GM23338 (cell line): ENCODE results near the gene KCTD17. TPM values are rescaled to one million over a fixed set of nuclear protein-coding genes. Genes with fewer than 3 reads are reported as not detected.

Experiments
- ATAC-seq: fragments of 200-7000 bp; cut with Tn5 transposase; 3 replicates; pipeline ENCODE4 v1.9.1; 2020
- DNase-seq: peaks from one replicate; pipeline ENCODE4 v3.0.0-alpha.2; 2015; ENCODE audit warnings: low spot score
- H2AFZ ChIP-seq: fragments of 200-600 bp; sonication (generic); 2 replicates; pipeline ENCODE4 v1.8.0; 2016; ENCODE audit warnings: antibody characterized with exemption, mild to moderate bottlenecking, moderate library complexity
- H3F3A ChIP-seq: fragments of 200-600 bp; sonication (generic); replicated peaks from 2 replicates; pipeline ENCODE4 v1.8.0; 2017; ENCODE audit warnings: antibody characterized with exemption, mixed run types, low read depth
- H3K27ac ChIP-seq: fragments of 200-600 bp; sonication (generic); 2 replicates; pipeline ENCODE4 v1.6.1; 2016; ENCODE audit warnings: low read depth
- H3K27me3 ChIP-seq: fragments of 200-600 bp; sonication (generic); 2 replicates; pipeline ENCODE4 v1.8.0; 2016; ENCODE audit warnings: mild to moderate bottlenecking, mixed run types, moderate library complexity; ENCODE audit not compliant: insufficient read depth
- H3K36me3 ChIP-seq: fragments of 200-600 bp; sonication (generic); 2 replicates; pipeline ENCODE4 v1.8.0; 2016; ENCODE audit warnings: mild to moderate bottlenecking; ENCODE audit not compliant: insufficient read depth
- H3K4me1 ChIP-seq: fragments of 200-600 bp; sonication (generic); 2 replicates; pipeline ENCODE4 v1.8.0; 2016; ENCODE audit warnings: mild to moderate bottlenecking, moderate library complexity; ENCODE audit not compliant: insufficient read depth
- H3K4me2 ChIP-seq: fragments of 200-600 bp; sonication (generic); 2 replicates; pipeline ENCODE4 v1.7.1; 2017; ENCODE audit warnings: mixed run types
- H3K4me3 ChIP-seq: fragments of 200-600 bp; sonication (generic); 2 replicates; pipeline ENCODE4 v1.6.1; 2016; ENCODE audit warnings: mixed run types
- H3K79me2 ChIP-seq: fragments of 200-600 bp; sonication (generic); replicated peaks from 2 replicates; pipeline ENCODE4 v1.8.0; 2017; ENCODE audit warnings: mild to moderate bottlenecking; ENCODE audit not compliant: insufficient read depth
- H3K9me2 ChIP-seq: fragments of 200-600 bp; sonication (generic); 2 replicates; pipeline ENCODE4 v1.8.0; 2017; ENCODE audit not compliant: insufficient read depth
- H4K20me1 ChIP-seq: fragments of 200-600 bp; sonication (generic); replicated peaks from 2 replicates; pipeline ENCODE4 v1.8.0; 2017; ENCODE audit warnings: mild to moderate bottlenecking; ENCODE audit not compliant: insufficient read depth
- H3K27ac Mint-ChIP-seq: 2 replicates; pipeline ENCODE4 v1.8.0; 2020; ENCODE audit warnings: inconsistent platforms, mild to moderate bottlenecking, moderate library complexity, mixed read lengths
- H3K27me3 Mint-ChIP-seq: 3 replicates; pipeline ENCODE4 v1.8.0; 2022; ENCODE audit warnings: low read depth, mild to moderate bottlenecking, moderate library complexity, mixed read lengths, inconsistent platforms; ENCODE audit not compliant: insufficient read depth, poor library complexity
- H3K36me3 Mint-ChIP-seq: 3 replicates; pipeline ENCODE4 v1.8.0; 2021; ENCODE audit warnings: low read depth, mild to moderate bottlenecking, inconsistent platforms, moderate library complexity, mixed read lengths
- H3K4me1 Mint-ChIP-seq: 3 replicates; pipeline ENCODE4 v1.8.0; 2020; ENCODE audit warnings: mild to moderate bottlenecking, inconsistent platforms, mixed read lengths
- H3K4me3 Mint-ChIP-seq: 3 replicates; pipeline ENCODE4 v1.8.0; 2021; ENCODE audit warnings: moderate library complexity, mild to moderate bottlenecking, inconsistent platforms, mixed read lengths
- H3K9me3 Mint-ChIP-seq: 3 replicates; pipeline ENCODE4 v1.8.0; 2020; ENCODE audit warnings: moderate library complexity, mild to moderate bottlenecking, inconsistent platforms, mixed read lengths
- CREB1 ChIP-seq: fragments of 250-450 bp; sonication (Bioruptor Pico); IDR thresholded peaks from 2 replicates; pipeline ENCODE4 v1.5.0; 2020; ENCODE audit warnings: low read depth, mild to moderate bottlenecking, moderate library complexity
- EZH2 ChIP-seq: fragments of 200-600 bp; sonication (generic); IDR thresholded peaks from one replicate; pipeline ENCODE4 v1.8.0; 2017; ENCODE audit warnings: antibody characterized with exemption, mild to moderate bottlenecking, low read depth; ENCODE audit not compliant: unreplicated experiment
- EZH2phosphoT487 ChIP-seq: fragments of 200-600 bp; sonication (generic); IDR thresholded peaks from one replicate; pipeline ENCODE4 v1.8.1; 2018; ENCODE audit warnings: antibody characterized with exemption; ENCODE audit not compliant: unreplicated experiment
- JUNB ChIP-seq: IDR thresholded peaks from one replicate; pipeline ENCODE4 v1.6.1; 2016; ENCODE audit warnings: antibody characterized with exemption; ENCODE audit not compliant: unreplicated experiment
- NANOG ChIP-seq: IDR thresholded peaks from 2 replicates; pipeline ENCODE4 v1.6.1; 2016; ENCODE audit warnings: antibody characterized with exemption, borderline replicate concordance
- POLR2AphosphoS5 ChIP-seq: IDR thresholded peaks from 2 replicates; pipeline ENCODE4 v1.6.1; 2016; ENCODE audit warnings: antibody characterized with exemption, low read depth
- STAT1 ChIP-seq: IDR thresholded peaks from one replicate; pipeline ENCODE4 v1.6.1; 2016; ENCODE audit warnings: antibody characterized with exemption; ENCODE audit not compliant: unreplicated experiment
- ZNF114 ChIP-seq: fragments of 250-450 bp; sonication (Bioruptor Pico); IDR thresholded peaks from 2 replicates; pipeline ENCODE4 v1.5.0; 2020; ENCODE audit warnings: mild to moderate bottlenecking, moderate library complexity
- ZNF331 ChIP-seq: fragments of 250-450 bp; sonication (Bioruptor Pico); IDR thresholded peaks from 2 replicates; pipeline ENCODE4 v1.5.0; 2020; ENCODE audit warnings: low read depth, mild to moderate bottlenecking, moderate library complexity
- polyA plus RNA-seq: library from polyadenylated mRNA; unstranded; fragments of >200 nt; fragmentation: Nextera tagmentation; extraction: Ambion mirVana; gene quantifications from 2 replicates; pipeline ENCODE4 v1.2.1, GENCODE V29; 2016
- total RNA-seq: library from RNA; depleted of rRNA; stranded (reverse); fragments of >200 nt; shearing (Covaris generic); gene quantifications from 2 replicates; pipeline ENCODE4 v1.2.3, GENCODE V29; 2014
- TF ChIP-seq, protein P1 (sequence below): IDR thresholded peaks from 2 replicates; pipeline ENCODE4 v1.6.1; 2016; ENCODE audit warnings: antibody characterized with exemption
- TF ChIP-seq, protein P2 (sequence below): fragments of 250-450 bp; sonication (Bioruptor Pico); IDR thresholded peaks from 2 replicates; pipeline ENCODE4 v1.5.0; 2020; ENCODE audit warnings: mild to moderate bottlenecking, moderate library complexity
- TF ChIP-seq, protein P3 (sequence below), 2 experiments: fragments of 200-600 bp in 1 of 2; sonication (generic) in 1 of 2; conservative IDR thresholded peaks; 2 replicates each; pipeline versions ENCODE4 v1.5.1 to v1.6.1; 2016 to 2017; ENCODE audit warnings: antibody characterized with exemption in 2 of 2, low read depth in 2 of 2, mild to moderate bottlenecking in 2 of 2, moderate library complexity in 1 of 2
- TF ChIP-seq, protein P4 (sequence below): IDR thresholded peaks from one replicate; pipeline ENCODE4 v1.6.1; 2018; ENCODE audit warnings: antibody characterized with exemption; ENCODE audit not compliant: unreplicated experiment

KCTD17 gene
- total and polyA plus RNA-seq, 2 experiments from 2014 or later, result 25.1 to 35.0 TPM

DNA sequence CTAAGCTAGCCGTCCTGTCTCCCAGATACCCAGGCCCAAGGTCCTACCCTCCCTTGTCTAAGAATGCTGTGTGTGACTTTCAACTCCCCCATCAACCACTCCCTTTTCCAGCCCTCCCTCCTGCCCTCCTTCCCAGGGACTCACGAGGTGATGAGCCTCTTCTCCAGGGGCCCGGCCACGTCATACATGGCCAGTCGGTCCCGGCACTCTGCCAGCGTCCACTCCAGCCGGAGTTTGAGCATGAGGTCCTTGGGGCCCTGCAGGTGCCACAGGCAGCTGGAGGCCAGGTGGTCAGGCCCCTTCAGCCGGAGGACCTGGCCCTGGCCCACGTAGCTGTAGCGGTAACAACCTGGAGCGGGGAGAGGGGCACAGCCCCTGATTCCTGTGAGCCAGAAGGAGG, 37.9 kb downstream of the KCTD17 start:
- Histone ChIP-seq H3K79me2 (no peaks in the 10 kb centered on the region), H3K36me3 (no peaks in the 10 kb centered on the region), H3K4me2 (no peak overlapping the region), H3K4me3 (no peak overlapping the region), H3K27ac (no peak overlapping the region), H3K27me3 (no peaks in the 10 kb centered on the region), H3K4me1 (no peaks in the 10 kb centered on the region; the same call in 1 of the 2 replicates), H3K9me2 (no peaks in the 10 kb centered on the region), H4K20me1 (no peaks in the 10 kb centered on the region), H2AFZ (no peak overlapping the region), H3F3A (no peaks in the 10 kb centered on the region)
- ATAC-seq (no peak), DNase-seq (no peak)
- Mint-ChIP-seq H3K9me3 (no peaks in the 10 kb centered on the region; the same call in 2 of the 3 replicates), H3K36me3 (no peaks in the 10 kb centered on the region), H3K4me1 (peaks cover 8% of the 10 kb centered on the region), H3K27me3 (peaks cover 7% of the 10 kb centered on the region), H3K4me3 (no peak overlapping the region), H3K27ac (no peak overlapping the region)
- TF ChIP-seq CREB1 (no peak), EZH2 (no peak), ZNF114 (CRISPR knock-in tag) (no peak), NANOG (no peak), EZH2phosphoT487 (no peak), POLR2AphosphoS5 (no peak), STAT1 (no peak), JUNB (no peak), ZNF331 (CRISPR knock-in tag) (no peak)
- TF ChIP-seq, protein P1, sequence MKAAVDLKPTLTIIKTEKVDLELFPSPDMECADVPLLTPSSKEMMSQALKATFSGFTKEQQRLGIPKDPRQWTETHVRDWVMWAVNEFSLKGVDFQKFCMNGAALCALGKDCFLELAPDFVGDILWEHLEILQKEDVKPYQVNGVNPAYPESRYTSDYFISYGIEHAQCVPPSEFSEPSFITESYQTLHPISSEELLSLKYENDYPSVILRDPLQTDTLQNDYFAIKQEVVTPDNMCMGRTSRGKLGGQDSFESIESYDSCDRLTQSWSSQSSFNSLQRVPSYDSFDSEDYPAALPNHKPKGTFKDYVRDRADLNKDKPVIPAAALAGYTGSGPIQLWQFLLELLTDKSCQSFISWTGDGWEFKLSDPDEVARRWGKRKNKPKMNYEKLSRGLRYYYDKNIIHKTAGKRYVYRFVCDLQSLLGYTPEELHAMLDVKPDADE, result no peak
- TF ChIP-seq, protein P2, sequence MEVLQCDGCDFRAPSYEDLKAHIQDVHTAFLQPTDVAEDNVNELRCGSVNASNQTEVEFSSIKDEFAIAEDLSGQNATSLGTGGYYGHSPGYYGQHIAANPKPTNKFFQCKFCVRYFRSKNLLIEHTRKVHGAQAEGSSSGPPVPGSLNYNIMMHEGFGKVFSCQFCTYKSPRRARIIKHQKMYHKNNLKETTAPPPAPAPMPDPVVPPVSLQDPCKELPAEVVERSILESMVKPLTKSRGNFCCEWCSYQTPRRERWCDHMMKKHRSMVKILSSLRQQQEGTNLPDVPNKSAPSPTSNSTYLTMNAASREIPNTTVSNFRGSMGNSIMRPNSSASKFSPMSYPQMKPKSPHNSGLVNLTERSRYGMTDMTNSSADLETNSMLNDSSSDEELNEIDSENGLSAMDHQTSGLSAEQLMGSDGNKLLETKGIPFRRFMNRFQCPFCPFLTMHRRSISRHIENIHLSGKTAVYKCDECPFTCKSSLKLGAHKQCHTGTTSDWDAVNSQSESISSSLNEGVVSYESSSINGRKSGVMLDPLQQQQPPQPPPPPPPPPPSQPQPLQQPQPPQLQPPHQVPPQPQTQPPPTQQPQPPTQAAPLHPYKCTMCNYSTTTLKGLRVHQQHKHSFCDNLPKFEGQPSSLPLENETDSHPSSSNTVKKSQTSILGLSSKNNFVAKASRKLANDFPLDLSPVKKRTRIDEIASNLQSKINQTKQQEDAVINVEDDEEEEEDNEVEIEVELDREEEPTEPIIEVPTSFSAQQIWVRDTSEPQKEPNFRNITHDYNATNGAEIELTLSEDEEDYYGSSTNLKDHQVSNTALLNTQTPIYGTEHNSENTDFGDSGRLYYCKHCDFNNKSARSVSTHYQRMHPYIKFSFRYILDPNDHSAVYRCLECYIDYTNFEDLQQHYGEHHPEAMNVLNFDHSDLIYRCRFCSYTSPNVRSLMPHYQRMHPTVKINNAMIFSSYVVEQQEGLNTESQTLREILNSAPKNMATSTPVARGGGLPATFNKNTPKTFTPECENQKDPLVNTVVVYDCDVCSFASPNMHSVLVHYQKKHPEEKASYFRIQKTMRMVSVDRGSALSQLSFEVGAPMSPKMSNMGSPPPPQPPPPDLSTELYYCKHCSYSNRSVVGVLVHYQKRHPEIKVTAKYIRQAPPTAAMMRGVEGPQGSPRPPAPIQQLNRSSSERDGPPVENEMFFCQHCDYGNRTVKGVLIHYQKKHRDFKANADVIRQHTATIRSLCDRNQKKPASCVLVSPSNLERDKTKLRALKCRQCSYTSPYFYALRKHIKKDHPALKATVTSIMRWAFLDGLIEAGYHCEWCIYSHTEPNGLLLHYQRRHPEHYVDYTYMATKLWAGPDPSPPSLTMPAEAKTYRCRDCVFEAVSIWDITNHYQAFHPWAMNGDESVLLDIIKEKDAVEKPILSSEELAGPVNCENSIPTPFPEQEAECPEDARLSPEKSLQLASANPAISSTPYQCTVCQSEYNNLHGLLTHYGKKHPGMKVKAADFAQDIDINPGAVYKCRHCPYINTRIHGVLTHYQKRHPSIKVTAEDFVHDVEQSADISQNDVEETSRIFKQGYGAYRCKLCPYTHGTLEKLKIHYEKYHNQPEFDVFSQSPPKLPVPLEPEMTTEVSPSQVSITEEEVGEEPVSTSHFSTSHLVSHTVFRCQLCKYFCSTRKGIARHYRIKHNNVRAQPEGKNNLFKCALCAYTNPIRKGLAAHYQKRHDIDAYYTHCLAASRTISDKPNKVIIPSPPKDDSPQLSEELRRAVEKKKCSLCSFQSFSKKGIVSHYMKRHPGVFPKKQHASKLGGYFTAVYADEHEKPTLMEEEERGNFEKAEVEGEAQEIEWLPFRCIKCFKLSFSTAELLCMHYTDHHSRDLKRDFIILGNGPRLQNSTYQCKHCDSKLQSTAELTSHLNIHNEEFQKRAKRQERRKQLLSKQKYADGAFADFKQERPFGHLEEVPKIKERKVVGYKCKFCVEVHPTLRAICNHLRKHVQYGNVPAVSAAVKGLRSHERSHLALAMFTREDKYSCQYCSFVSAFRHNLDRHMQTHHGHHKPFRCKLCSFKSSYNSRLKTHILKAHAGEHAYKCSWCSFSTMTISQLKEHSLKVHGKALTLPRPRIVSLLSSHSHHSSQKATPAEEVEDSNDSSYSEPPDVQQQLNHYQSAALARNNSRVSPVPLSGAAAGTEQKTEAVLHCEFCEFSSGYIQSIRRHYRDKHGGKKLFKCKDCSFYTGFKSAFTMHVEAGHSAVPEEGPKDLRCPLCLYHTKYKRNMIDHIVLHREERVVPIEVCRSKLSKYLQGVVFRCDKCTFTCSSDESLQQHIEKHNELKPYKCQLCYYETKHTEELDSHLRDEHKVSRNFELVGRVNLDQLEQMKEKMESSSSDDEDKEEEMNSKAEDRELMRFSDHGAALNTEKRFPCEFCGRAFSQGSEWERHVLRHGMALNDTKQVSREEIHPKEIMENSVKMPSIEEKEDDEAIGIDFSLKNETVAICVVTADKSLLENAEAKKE, result no peak
- TF ChIP-seq, protein P3, sequence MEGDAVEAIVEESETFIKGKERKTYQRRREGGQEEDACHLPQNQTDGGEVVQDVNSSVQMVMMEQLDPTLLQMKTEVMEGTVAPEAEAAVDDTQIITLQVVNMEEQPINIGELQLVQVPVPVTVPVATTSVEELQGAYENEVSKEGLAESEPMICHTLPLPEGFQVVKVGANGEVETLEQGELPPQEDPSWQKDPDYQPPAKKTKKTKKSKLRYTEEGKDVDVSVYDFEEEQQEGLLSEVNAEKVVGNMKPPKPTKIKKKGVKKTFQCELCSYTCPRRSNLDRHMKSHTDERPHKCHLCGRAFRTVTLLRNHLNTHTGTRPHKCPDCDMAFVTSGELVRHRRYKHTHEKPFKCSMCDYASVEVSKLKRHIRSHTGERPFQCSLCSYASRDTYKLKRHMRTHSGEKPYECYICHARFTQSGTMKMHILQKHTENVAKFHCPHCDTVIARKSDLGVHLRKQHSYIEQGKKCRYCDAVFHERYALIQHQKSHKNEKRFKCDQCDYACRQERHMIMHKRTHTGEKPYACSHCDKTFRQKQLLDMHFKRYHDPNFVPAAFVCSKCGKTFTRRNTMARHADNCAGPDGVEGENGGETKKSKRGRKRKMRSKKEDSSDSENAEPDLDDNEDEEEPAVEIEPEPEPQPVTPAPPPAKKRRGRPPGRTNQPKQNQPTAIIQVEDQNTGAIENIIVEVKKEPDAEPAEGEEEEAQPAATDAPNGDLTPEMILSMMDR (conservative IDR thresholded peaks at IDR 0.05; ENCODE audit: low read depth in 2 of 2), result no peak
- TF ChIP-seq, protein P4, sequence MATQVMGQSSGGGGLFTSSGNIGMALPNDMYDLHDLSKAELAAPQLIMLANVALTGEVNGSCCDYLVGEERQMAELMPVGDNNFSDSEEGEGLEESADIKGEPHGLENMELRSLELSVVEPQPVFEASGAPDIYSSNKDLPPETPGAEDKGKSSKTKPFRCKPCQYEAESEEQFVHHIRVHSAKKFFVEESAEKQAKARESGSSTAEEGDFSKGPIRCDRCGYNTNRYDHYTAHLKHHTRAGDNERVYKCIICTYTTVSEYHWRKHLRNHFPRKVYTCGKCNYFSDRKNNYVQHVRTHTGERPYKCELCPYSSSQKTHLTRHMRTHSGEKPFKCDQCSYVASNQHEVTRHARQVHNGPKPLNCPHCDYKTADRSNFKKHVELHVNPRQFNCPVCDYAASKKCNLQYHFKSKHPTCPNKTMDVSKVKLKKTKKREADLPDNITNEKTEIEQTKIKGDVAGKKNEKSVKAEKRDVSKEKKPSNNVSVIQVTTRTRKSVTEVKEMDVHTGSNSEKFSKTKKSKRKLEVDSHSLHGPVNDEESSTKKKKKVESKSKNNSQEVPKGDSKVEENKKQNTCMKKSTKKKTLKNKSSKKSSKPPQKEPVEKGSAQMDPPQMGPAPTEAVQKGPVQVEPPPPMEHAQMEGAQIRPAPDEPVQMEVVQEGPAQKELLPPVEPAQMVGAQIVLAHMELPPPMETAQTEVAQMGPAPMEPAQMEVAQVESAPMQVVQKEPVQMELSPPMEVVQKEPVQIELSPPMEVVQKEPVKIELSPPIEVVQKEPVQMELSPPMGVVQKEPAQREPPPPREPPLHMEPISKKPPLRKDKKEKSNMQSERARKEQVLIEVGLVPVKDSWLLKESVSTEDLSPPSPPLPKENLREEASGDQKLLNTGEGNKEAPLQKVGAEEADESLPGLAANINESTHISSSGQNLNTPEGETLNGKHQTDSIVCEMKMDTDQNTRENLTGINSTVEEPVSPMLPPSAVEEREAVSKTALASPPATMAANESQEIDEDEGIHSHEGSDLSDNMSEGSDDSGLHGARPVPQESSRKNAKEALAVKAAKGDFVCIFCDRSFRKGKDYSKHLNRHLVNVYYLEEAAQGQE, result no peak
